ENCODE measurements around the gene SEBOX. TPM values are rescaled to one million over a fixed set of nuclear protein-coding genes. Genes with fewer than 3 reads are reported as not detected.
A peak's percentile ranks its signal among the peaks of the same experiment; 100 is the strongest.

SEBOX gene
- total and polyA plus RNA-seq, 11 donors, result not detected

- DNase-seq (no peak), ATAC-seq (no peak)
- H3K9me3 ChIP-seq, result no peaks in the 10 kb centered on the region
- no peaks in the 10 kb centered on the region for H3K27me3 ChIP-seq
- H3K4me3 ChIP-seq, result peak overlapping the region; percentile 64 to 99 (median 93)
- 2 to 5% (median 3%) methylated on average over 4 of the region's 4 CpGs for WGBS, 4 donors
- intact Hi-C loops (cut with DNase I), result loop anchor here in 4 of 10 donors (1.0 to 2.0 kb wide), 3 partner anchors 22 to 23 kb away; partner anchors contain the start of genes IFT20 (in 3 of the 4) and TNFAIP1 (in 3 of the 4)
- peak overlapping the region; percentile 83 to 97 (median 92) for H3K27ac ChIP-seq
- peaks cover 0 to 26% (median 18%) of the 10 kb centered on the region in 12 donors for H3K4me1 ChIP-seq
- H3K36me3 ChIP-seq, result peaks cover 0 to 68% (median 61%) of the 10 kb centered on the region in 9 donors
- no peak for TF ChIP-seq CTCF (IDR thresholded peaks at IDR 0.05)
- TF ChIP-seq POLR2A (IDR thresholded peaks at IDR 0.05), result no peak
These were observed 7.2 kb downstream of the SEBOX start for GRCh38 chr17:28357901-28358197.

GRCh38 chr17:28357061-28357900 lies 7.7 kb downstream of the SEBOX start, which contains the start of gene POLDIP2:
Gene POLDIP2, minus strand, starts transcription at chr17:28357527. Its CDS starts 79 bp downstream, at chr17:28357448.
- ATAC-seq (peak; percentile 99 to 100 (median 100)), DNase-seq (peak; percentile 96 to 98 (median 96))
- H3K4me1 ChIP-seq, result peaks cover 0 to 26% (median 18%) of the 10 kb centered on the region in 12 donors
- 0 to 2% (median 0%) methylated on average over 26 to 80 of the region's 80 CpGs for WGBS, 4 donors
- peak within 1 kb of the TSS; percentile 64 to 99 (median 93) for H3K4me3 ChIP-seq
- intact Hi-C loops (cut with DNase I), result loop anchor here in 4 of 10 donors (1.0 to 2.0 kb wide), 3 partner anchors 21 to 22 kb away; partner anchors contain the start of genes IFT20 (in 3 of the 4) and TNFAIP1 (in 3 of the 4)
- H3K27me3 ChIP-seq, result no peaks in the 10 kb centered on the region
- TF ChIP-seq CTCF (IDR thresholded peaks at IDR 0.05) (peak in 3 of 12 donors; percentile 16 to 33 (median 29)), POLR2A (IDR thresholded peaks at IDR 0.05) (peak; percentile 52 to 97)
- peak within 1 kb of the TSS; percentile 83 to 97 (median 92) for H3K27ac ChIP-seq
- no peaks in the 10 kb centered on the region for H3K9me3 ChIP-seq
- H3K36me3 ChIP-seq, result peaks cover 0 to 68% (median 61%) of the 10 kb centered on the region in 9 donors

GRCh38 chr17:28350271-28350670 lies 14.7 kb downstream of the SEBOX start:
- H3K36me3 ChIP-seq, result peaks cover 0 to 100% (median 96%) of the 10 kb centered on the region in 9 donors
- DNase-seq (no peak), ATAC-seq (no peak)
- H3K4me3 ChIP-seq, result no peak overlapping the region
- no peak overlapping the region for H3K27ac ChIP-seq
- TF ChIP-seq POLR2A (IDR thresholded peaks at IDR 0.05) (no peak), CTCF (IDR thresholded peaks at IDR 0.05) (no peak)
- H3K27me3 ChIP-seq, result no peaks in the 10 kb centered on the region
- 90 to 94% (median 93%) methylated on average over 7 of the region's 7 CpGs for WGBS, 4 donors
- no peaks in the 10 kb centered on the region for H3K9me3 ChIP-seq
- intact Hi-C loops (cut with DNase I), result no loop called here
- peaks cover 0 to 36% (median 24%) of the 10 kb centered on the region in 12 donors for H3K4me1 ChIP-seq

GRCh38 chr17:28348979-28349378 lies 16.0 kb downstream of the SEBOX start:
- peaks cover 2 to 100% (median 96%) of the 10 kb centered on the region in 9 donors for H3K36me3 ChIP-seq
- intact Hi-C loops (cut with DNase I), result no loop called here
- H3K4me3 ChIP-seq, result no peak overlapping the region
- no peaks in the 10 kb centered on the region for H3K27me3 ChIP-seq
- TF ChIP-seq POLR2A (IDR thresholded peaks at IDR 0.05) (no peak), CTCF (IDR thresholded peaks at IDR 0.05) (no peak)
- 62 to 93% (median 85%) methylated on average over 3 of the region's 3 CpGs for WGBS, 4 donors
- H3K27ac ChIP-seq, result no peak overlapping the region
- peaks cover 0 to 45% (median 28%) of the 10 kb centered on the region in 12 donors for H3K4me1 ChIP-seq
- no peaks in the 10 kb centered on the region for H3K9me3 ChIP-seq
- ATAC-seq, result no peak
- no peak for DNase-seq

All from heart left ventricle (tissue), 16 donors.